Measurements from ENCODE around the gene ZNF225.
"Not testable (repeated sequence)": the region's sequence is repeated elsewhere in the genome, so short reads cannot be mapped to it uniquely, and the experiment has no call there.

Gene ZNF225

DNA sequence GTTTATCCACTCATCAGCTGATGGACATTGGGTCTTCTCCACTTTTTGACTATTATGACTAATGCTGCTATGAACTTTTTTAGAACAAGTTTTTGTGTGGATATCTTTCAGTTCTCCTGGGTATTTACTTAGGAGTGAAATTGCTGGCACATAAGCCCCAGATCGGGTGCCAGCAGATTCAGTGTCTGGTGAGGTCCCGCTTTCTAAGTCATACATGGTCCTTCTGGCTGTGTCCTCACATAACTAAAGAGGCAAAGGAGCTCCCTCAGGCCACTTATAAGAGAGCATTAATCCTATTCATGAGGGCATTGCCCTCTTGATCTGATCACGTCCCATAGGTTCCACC, 51.1 kb downstream of the ZNF225 start:
- Histone ChIP-seq H3K4me1 (ENCODE audit: insufficient read depth, low read length, severe bottlenecking) (peaks cover 15% of the 10 kb centered on the region), H3K27me3 (ENCODE audit: insufficient read depth, low read length) (no peaks in the 10 kb centered on the region), H2AFZ (ENCODE audit: low read length) (peak overlapping the region; percentile 50), H3F3A (ENCODE audit: insufficient read depth, low read length) (no peaks in the 10 kb centered on the region), H3K9me2 (ENCODE audit: low read depth, low read length) (no peaks in the 10 kb centered on the region), H3K4me3 (ENCODE audit: low read depth, low read length, poor library complexity, severe bottlenecking) (peak overlapping the region; percentile 68), H3K27ac (ENCODE audit: low read depth, low read length, poor library complexity, severe bottlenecking) (no peak overlapping the region), H3K36me3 (ENCODE audit: insufficient read depth, low read length) (peaks cover 29% of the 10 kb centered on the region), H3K9me3 (ENCODE audit: low read length) (peaks cover 3% of the 10 kb centered on the region; the same call in 1 of the 2 replicates), H4K20me1 (ENCODE audit: insufficient read depth, low read length) (no peaks in the 10 kb centered on the region), H3K4me2 (ENCODE audit: low read length) (peak overlapping the region; percentile 98), H3K9ac (ENCODE audit: low read length) (peak overlapping the region; percentile 76; the same call in 1 of the 2 replicates), H3K79me2 (ENCODE audit: insufficient read depth, low read length) (0 out of 2 replicates have a peak, but pooled peaks cover 3% of the 10 kb centered on the region)
- TF ChIP-seq EZH2 (IDR thresholded peaks at IDR 0.05; ENCODE audit: borderline replicate concordance, low read length), result no peak
- TF ChIP-seq CTCF (IDR thresholded peaks at IDR 0.05; ENCODE audit: low read length), result no peak

- Histone ChIP-seq H3K79me2 (ENCODE audit: insufficient read depth, low read length) (0 out of 2 replicates have a peak, but pooled peaks cover 3% of the 10 kb centered on the region), H3F3A (ENCODE audit: insufficient read depth, low read length) (no peaks in the 10 kb centered on the region), H3K4me2 (ENCODE audit: low read length) (peak within 1 kb of the TSS; percentile 98), H3K4me1 (ENCODE audit: insufficient read depth, low read length, severe bottlenecking) (peaks cover 15% of the 10 kb centered on the region), H3K27ac (ENCODE audit: low read depth, low read length, poor library complexity, severe bottlenecking) (peak within 1 kb of the TSS; percentile 25), H3K9ac (ENCODE audit: low read length) (peak within 1 kb of the TSS; percentile 76), H3K4me3 (ENCODE audit: low read depth, low read length, poor library complexity, severe bottlenecking) (peak within 1 kb of the TSS; percentile 68), H3K9me3 (ENCODE audit: low read length) (peaks cover 3% of the 10 kb centered on the region; the same call in 1 of the 2 replicates), H4K20me1 (ENCODE audit: insufficient read depth, low read length) (no peaks in the 10 kb centered on the region), H3K9me2 (ENCODE audit: low read depth, low read length) (no peaks in the 10 kb centered on the region), H3K36me3 (ENCODE audit: insufficient read depth, low read length) (peaks cover 35% of the 10 kb centered on the region), H3K27me3 (ENCODE audit: insufficient read depth, low read length) (no peaks in the 10 kb centered on the region), H2AFZ (ENCODE audit: low read length) (peak within 1 kb of the TSS; percentile 50)
- TF ChIP-seq CTCF (IDR thresholded peaks at IDR 0.05; ENCODE audit: low read length) (no peak), EZH2 (IDR thresholded peaks at IDR 0.05; ENCODE audit: borderline replicate concordance, low read length) (no peak)
These were observed 51.7 kb downstream of the ZNF225 start, which contains the start of gene ZNF226 for GRCh38 chr19:44164673-44165512. Gene ZNF226 (plus strand): TSS chr19:44165100. CDS start chr19:44170081, 4,981 bp downstream.

DNA sequence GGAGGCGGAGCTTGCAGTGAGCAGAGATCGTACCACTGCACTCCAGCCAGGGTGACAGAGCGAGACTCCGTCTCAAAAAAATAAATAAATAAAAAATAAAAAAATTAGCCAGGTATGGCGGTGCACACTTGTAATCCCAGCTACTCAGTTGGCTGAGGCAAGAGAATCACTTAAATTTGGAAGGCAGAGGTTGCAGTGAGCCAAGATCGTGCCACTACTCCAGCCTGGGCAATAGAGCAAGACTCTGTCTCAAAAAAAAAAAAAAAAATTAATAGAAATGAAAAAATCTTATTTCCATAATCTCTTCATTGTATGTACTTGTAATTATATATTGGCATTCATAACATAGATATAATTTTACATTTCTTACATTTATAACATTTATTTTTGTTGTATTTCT, 57.5 kb downstream of the ZNF225 start:
- H4K20me1 ChIP-seq (ENCODE audit: insufficient read depth, low read length); H3K9me2 ChIP-seq (ENCODE audit: low read depth, low read length); H3K79me2 ChIP-seq (ENCODE audit: insufficient read depth, low read length); H3K9ac ChIP-seq (ENCODE audit: low read length); H3K4me2 ChIP-seq (ENCODE audit: low read length); H3K4me3 ChIP-seq (ENCODE audit: low read depth, low read length, poor library complexity, severe bottlenecking); H3K27me3 ChIP-seq (ENCODE audit: insufficient read depth, low read length); H2AFZ ChIP-seq (ENCODE audit: low read length); H3F3A ChIP-seq (ENCODE audit: insufficient read depth, low read length); H3K4me1 ChIP-seq (ENCODE audit: insufficient read depth, low read length, severe bottlenecking); H3K27ac ChIP-seq (ENCODE audit: low read depth, low read length, poor library complexity, severe bottlenecking): not testable (repeated sequence)
- Histone ChIP-seq H3K9me3 (ENCODE audit: low read length) (peaks cover 17% of the 10 kb centered on the region), H3K36me3 (ENCODE audit: insufficient read depth, low read length) (peaks cover 89% of the 10 kb centered on the region)
